Body of pancreas (tissue), 4 donors: ENCODE data around the gene RNLS.

Experiments used
- CTCF ChIP-seq, 7 experiments: fragments of 450-650 bp in 4 of 7; fragments of 200-600 bp in 3 of 7; sonication (generic) in 3 of 7; IDR thresholded peaks; one replicate each; pipeline ENCODE4 v1.5.1; 2016 to 2019; ENCODE audit warnings: antibody characterized with exemption in 7 of 7
- POLR2A ChIP-seq, 3 donors: fragments of 450-650 bp; IDR thresholded peaks; one replicate each; pipeline ENCODE4 v1.6.1; 2016; ENCODE audit warnings: antibody characterized with exemption in 3 of 3, mild to moderate bottlenecking in 2 of 3

GRCh38 chr10:88237896-88238614, 345.1 kb downstream of the RNLS start:
- TF ChIP-seq CTCF (IDR thresholded peaks at IDR 0.05) (no peak), POLR2A (IDR thresholded peaks at IDR 0.05) (no peak)
